H9 (cell line): ENCODE data around the gene KRTAP4-8. TPM values are rescaled to one million over a fixed set of nuclear protein-coding genes. Genes with fewer than 3 reads are reported as not detected.
"Not testable (repeated sequence)": the region's sequence is repeated elsewhere in the genome, so short reads cannot be mapped to it uniquely, and the experiment has no call there.

Source experiments
- DNase-seq: peaks from one replicate; pipeline ENCODE4 v3.0.0-alpha.2; 2017
- H2AFZ ChIP-seq: one replicate; pipeline ENCODE4 v1.6.1; 2013; ENCODE audit warnings: mild to moderate bottlenecking, low read length, control low read depth, moderate library complexity
- H2AK5ac ChIP-seq: 2 replicates; pipeline ENCODE4 v1.6.1; 2013; ENCODE audit warnings: low read length, control low read depth, mixed read lengths; ENCODE audit not compliant: insufficient read length
- H2BK120ac ChIP-seq: one replicate; pipeline ENCODE4 v1.6.1; 2013; ENCODE audit warnings: low read depth, mild to moderate bottlenecking, low read length, control low read depth, inconsistent platforms; ENCODE audit not compliant: poor library complexity, severe bottlenecking
- H2BK12ac ChIP-seq: 2 replicates; pipeline ENCODE4 v1.6.1; 2013; ENCODE audit warnings: low read length, control low read depth, mixed read lengths, low read depth; ENCODE audit not compliant: insufficient read length
- H2BK15ac ChIP-seq: 2 replicates; pipeline ENCODE4 v1.6.1; 2013; ENCODE audit warnings: low read depth, low read length, control low read depth
- H2BK20ac ChIP-seq: one replicate; pipeline ENCODE4 v1.6.1; 2013; ENCODE audit warnings: low read depth, mild to moderate bottlenecking, low read length, control low read depth, inconsistent platforms; ENCODE audit not compliant: poor library complexity, severe bottlenecking
- H2BK5ac ChIP-seq: 2 replicates; pipeline ENCODE4 v1.6.1; 2013; ENCODE audit warnings: low read length, control low read depth, mixed read lengths; ENCODE audit not compliant: insufficient read length
- H3K14ac ChIP-seq: 2 replicates; pipeline ENCODE4 v1.6.1; 2013; ENCODE audit warnings: low read length, control low read depth; ENCODE audit not compliant: insufficient read depth
- H3K18ac ChIP-seq: 2 replicates; pipeline ENCODE4 v1.6.1; 2013; ENCODE audit warnings: low read depth, mild to moderate bottlenecking, mixed read lengths, low read length, control low read depth; ENCODE audit not compliant: insufficient read length
- H3K23ac ChIP-seq: 2 replicates; pipeline ENCODE4 v1.6.1; 2013; ENCODE audit warnings: low read length, control low read depth, mixed read lengths, low read depth; ENCODE audit not compliant: insufficient read length
- H3K23me2 ChIP-seq: 2 replicates; pipeline ENCODE4 v1.6.1; 2013; ENCODE audit warnings: low read depth, mild to moderate bottlenecking, mixed read lengths, low read length, control low read depth; ENCODE audit not compliant: insufficient read length, poor library complexity, severe bottlenecking
- H3K27ac ChIP-seq: 2 replicates; pipeline ENCODE4 v1.5.1; 2013; ENCODE audit warnings: low read length, control low read depth, mixed read lengths, low read depth; ENCODE audit not compliant: insufficient read length
- H3K27me3 ChIP-seq: 2 replicates; pipeline ENCODE4 v1.6.1; 2013; ENCODE audit warnings: low read length, control low read depth, inconsistent platforms; ENCODE audit not compliant: insufficient read depth
- H3K4ac ChIP-seq: 2 replicates; pipeline ENCODE4 v1.6.1; 2013; ENCODE audit warnings: low read depth, mild to moderate bottlenecking, control low read depth, inconsistent platforms, low read length, moderate library complexity
- H3K4me1 ChIP-seq: 2 replicates; pipeline ENCODE4 v1.6.1; 2013; ENCODE audit warnings: low read length, control low read depth, inconsistent platforms; ENCODE audit not compliant: insufficient read depth
- H3K4me2 ChIP-seq: 2 replicates; pipeline ENCODE4 v1.6.1; 2013; ENCODE audit warnings: low read length, control low read depth, mixed read lengths; ENCODE audit not compliant: insufficient read length, insufficient read depth
- H3K56ac ChIP-seq: 2 replicates; pipeline ENCODE4 v1.6.1; 2013; ENCODE audit warnings: low read depth, mild to moderate bottlenecking, mixed read lengths, low read length, control low read depth; ENCODE audit not compliant: insufficient read length
- H3K79me1 ChIP-seq: 2 replicates; pipeline ENCODE4 v1.6.1; 2013; ENCODE audit warnings: low read depth, mild to moderate bottlenecking, moderate library complexity, low read length, control low read depth, inconsistent platforms; ENCODE audit not compliant: insufficient read depth, poor library complexity, severe bottlenecking
- H3K79me2 ChIP-seq: 2 replicates; pipeline ENCODE4 v1.6.1; 2013; ENCODE audit warnings: low read length, control low read depth, inconsistent platforms; ENCODE audit not compliant: insufficient read depth
- H3K9ac ChIP-seq: 2 replicates; pipeline ENCODE4 v1.6.1; 2013; ENCODE audit warnings: low read length, control low read depth, mixed read lengths; ENCODE audit not compliant: insufficient read length; ENCODE audit errors: extremely low read depth
- H3K9me3 ChIP-seq: one replicate; pipeline ENCODE4 v1.6.1; 2013; ENCODE audit warnings: low read depth, low read length, inconsistent platforms; ENCODE audit not compliant: control insufficient read depth
- H3T11ph ChIP-seq: one replicate; pipeline ENCODE4 v1.6.1; 2013; ENCODE audit warnings: mild to moderate bottlenecking, low read length, control low read depth, inconsistent platforms
- H4K20me1 ChIP-seq: one replicate; pipeline ENCODE4 v1.6.1; 2013; ENCODE audit not compliant: control insufficient read depth, insufficient read length, insufficient read depth
- H4K5ac ChIP-seq: 2 replicates; pipeline ENCODE4 v1.6.1; 2013; ENCODE audit warnings: low read depth, mild to moderate bottlenecking, mixed read lengths, low read length, control low read depth; ENCODE audit not compliant: insufficient read length
- H4K8ac ChIP-seq: replicated peaks from 2 replicates; pipeline ENCODE4 v1.6.1; 2013; ENCODE audit warnings: low read length, control low read depth, mixed read lengths, low read depth; ENCODE audit not compliant: insufficient read length
- H4K91ac ChIP-seq: 2 replicates; pipeline ENCODE4 v1.6.1; 2013; ENCODE audit warnings: low read depth, mild to moderate bottlenecking, moderate library complexity, mixed read lengths, low read length, control low read depth; ENCODE audit not compliant: insufficient read length
- H3K27ac Mint-ChIP-seq, 3 experiments: 2 replicates in 2 of 3; 3 replicates in 1 of 3; pipeline ENCODE4 v1.8.0; 2020 to 2021; ENCODE audit warnings: mixed read lengths in 3 of 3, mild to moderate bottlenecking in 1 of 3, moderate library complexity in 1 of 3
- H3K27me3 Mint-ChIP-seq: 2 replicates; pipeline ENCODE4 v1.8.0; 2021; ENCODE audit warnings: low read depth, mild to moderate bottlenecking, moderate library complexity, mixed read lengths
- H3K36me3 Mint-ChIP-seq, 3 experiments: 2 replicates in 2 of 3; 3 replicates in 1 of 3; pipeline ENCODE4 v1.8.0; 2020 to 2021; ENCODE audit warnings: low read depth in 3 of 3, mixed read lengths in 3 of 3; ENCODE audit not compliant: insufficient read depth in 1 of 3
- H3K4me1 Mint-ChIP-seq, 2 experiments: 2 replicates each; pipeline ENCODE4 v1.8.0; 2020; ENCODE audit warnings: mixed read lengths in 2 of 2
- H3K4me3 Mint-ChIP-seq, 2 experiments: 2 replicates in 1 of 2; 3 replicates in 1 of 2; pipeline ENCODE4 v1.8.0; 2020 to 2021; ENCODE audit warnings: mild to moderate bottlenecking in 2 of 2, mixed read lengths in 2 of 2, moderate library complexity in 1 of 2
- H3K9me3 Mint-ChIP-seq, 2 experiments: 2 replicates in 1 of 2; 3 replicates in 1 of 2; pipeline ENCODE4 v1.8.0; 2020; ENCODE audit warnings: mild to moderate bottlenecking in 2 of 2, mixed read lengths in 2 of 2, moderate library complexity in 1 of 2
- CTCF ChIP-seq: fragments of 200-600 bp; sonication (generic); conservative IDR thresholded peaks from 3 replicates; pipeline ENCODE4 v1.8.0; 2021; ENCODE audit warnings: antibody characterized with exemption, mild to moderate bottlenecking
- WGBS: extraction: QIAGEN DNeasy Blood & Tissue Kit; methylation state at CpG from one replicate; pipeline ENCODE4 v1.1.7; 2013; ENCODE audit warnings: missing lambda C conversion rate, low lambda C conversion rate, mixed read lengths; ENCODE audit not compliant: insufficient read length; ENCODE audit errors: extremely low coverage; 5-methylcytosine and 5-hydroxymethylcytosine counted together
- total RNA-seq: library from RNA; stranded (reverse); gene quantifications from 2 replicates; pipeline ENCODE4 v1.2.1, GENCODE V29; 2021

The KRTAP4-8 gene
- total RNA-seq, 1 experiment from 2014 or later: not detected

GRCh38 chr17:41140360-41141131, 42.6 kb upstream of the KRTAP4-8 start, which contains the start of gene KRTAP4-6:
Gene KRTAP4-6, minus strand, starts transcription at chr17:41140544. Its CDS starts 57 bp downstream, at chr17:41140487.
- Histone ChIP-seq H3K4me1 (no peaks in the 10 kb centered on the region), H2BK15ac (no peak within 1 kb of the TSS), H3K56ac (no peak within 1 kb of the TSS), H3K79me2 (no peaks in the 10 kb centered on the region), H3K27me3 (no peaks in the 10 kb centered on the region), H3K4me2 (no peak within 1 kb of the TSS), H3T11ph (no peak within 1 kb of the TSS), H2AFZ (no peak within 1 kb of the TSS), H3K18ac (no peak within 1 kb of the TSS), H2BK5ac (no peak within 1 kb of the TSS), H3K27ac (no peak within 1 kb of the TSS), H3K9ac (no peak within 1 kb of the TSS), H4K20me1 (no peaks in the 10 kb centered on the region), H3K9me3 (peaks cover 7% of the 10 kb centered on the region), H2BK12ac (no peak within 1 kb of the TSS), H3K23me2 (no peaks in the 10 kb centered on the region), H2BK20ac (no peak within 1 kb of the TSS), H3K14ac (no peak within 1 kb of the TSS), H4K5ac (no peak within 1 kb of the TSS), H2BK120ac (no peak within 1 kb of the TSS), H3K23ac (no peak within 1 kb of the TSS), H3K4ac (no peak within 1 kb of the TSS), H4K91ac (no peak within 1 kb of the TSS), H4K8ac (no peak within 1 kb of the TSS), H2AK5ac (no peak within 1 kb of the TSS), H3K79me1 (no peaks in the 10 kb centered on the region)
- WGBS: no CpG with 5 or more reads among the region's 6 CpGs
- Mint-ChIP-seq H3K36me3 (peaks cover 14 to 39% (median 23%) of the 10 kb centered on the region in 3 experiments), H3K4me1 (no peaks in the 10 kb centered on the region), H3K9me3 (peaks cover 31 to 42% of the 10 kb centered on the region in 2 experiments), H3K4me3 (no peak within 1 kb of the TSS), H3K27me3 (peaks cover 2% of the 10 kb centered on the region), H3K27ac (no peak within 1 kb of the TSS)
- no peak for DNase-seq
- TF ChIP-seq CTCF: no peak

DNA sequence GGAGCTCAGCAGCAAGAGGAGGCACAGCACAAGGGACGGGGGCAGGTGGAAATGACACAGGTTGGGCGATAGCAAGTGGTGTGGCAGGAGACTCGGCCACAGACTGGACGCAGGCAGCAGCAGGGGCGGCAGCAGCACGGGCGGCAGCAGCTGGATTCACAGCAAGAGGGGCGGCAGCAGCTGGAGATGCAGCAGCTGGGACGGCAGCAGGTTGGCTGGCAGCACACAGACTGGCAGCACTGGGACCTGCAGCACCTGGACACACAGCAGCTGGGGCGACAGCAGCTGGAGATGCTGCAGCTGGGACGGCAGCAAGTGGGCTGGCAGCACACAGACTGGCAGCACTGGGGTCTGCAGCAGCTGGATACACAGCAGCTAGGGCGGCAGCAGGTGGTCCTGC, 41.9 kb upstream of the KRTAP4-8 start:
- H3K4me2 ChIP-seq, H3K79me1 ChIP-seq, H3K4me1 ChIP-seq, H3K23ac ChIP-seq, H3K27me3 Mint-ChIP-seq, H2AFZ ChIP-seq, H4K20me1 ChIP-seq, H3K23me2 ChIP-seq, H3K4ac ChIP-seq, H2BK15ac ChIP-seq, H2BK12ac ChIP-seq, H3K18ac ChIP-seq, H3K27ac ChIP-seq, H2BK120ac ChIP-seq, H3K27me3 ChIP-seq, H3K56ac ChIP-seq, DNase-seq, H3K9ac ChIP-seq, H2BK5ac ChIP-seq, H3K4me3 Mint-ChIP-seq, H4K8ac ChIP-seq, H3K14ac ChIP-seq, H3K27ac Mint-ChIP-seq, H4K5ac ChIP-seq, H3K4me1 Mint-ChIP-seq, H2BK20ac ChIP-seq, H3K79me2 ChIP-seq, H3T11ph ChIP-seq, H3K9me3 ChIP-seq, H2AK5ac ChIP-seq, H4K91ac ChIP-seq: not testable (repeated sequence)
- Mint-ChIP-seq H3K9me3 (peaks cover 31 to 40% of the 10 kb centered on the region in 2 experiments), H3K36me3 (peaks cover 13 to 35% (median 23%) of the 10 kb centered on the region in 3 experiments)
- WGBS: no CpG with 5 or more reads among the region's 12 CpGs
